Gastrocnemius medialis (tissue), 4 donors: Measurements from ENCODE around the gene USH2A.

ENCODE experiments used
- CTCF ChIP-seq, 5 experiments: fragments of 450-650 bp in 3 of 5; fragments of 200-600 bp in 2 of 5; sonication (generic) in 2 of 5; IDR thresholded peaks in 4 of 5; conservative IDR thresholded peaks in 1 of 5; 1 replicate in 4 of 5; 2 replicates in 1 of 5; pipeline ENCODE4 v1.5.1; 2016 to 2019; ENCODE audit warnings: antibody characterized with exemption in 5 of 5, mild to moderate bottlenecking in 3 of 5, moderate library complexity in 3 of 5
- POLR2A ChIP-seq, 2 donors: fragments of 450-650 bp; IDR thresholded peaks; one replicate each; pipeline ENCODE4 v1.6.1; 2017; ENCODE audit warnings: antibody characterized with exemption in 2 of 2, mild to moderate bottlenecking in 2 of 2, moderate library complexity in 2 of 2

- TF ChIP-seq CTCF (IDR thresholded peaks at IDR 0.05 in 4 of 5, conservative IDR thresholded peaks at IDR 0.05 in 1 of 5) = no peak
- no peak for TF ChIP-seq POLR2A (IDR thresholded peaks at IDR 0.05)
Observed at GRCh38 chr1:215992620-215993019, 430.6 kb downstream of the USH2A start.
